ENCODE measurements around the gene FGB.
"Not testable (repeated sequence)": the region's sequence is repeated elsewhere in the genome, so short reads cannot be mapped to it uniquely, and the experiment has no call there.

The FGB gene

DNA sequence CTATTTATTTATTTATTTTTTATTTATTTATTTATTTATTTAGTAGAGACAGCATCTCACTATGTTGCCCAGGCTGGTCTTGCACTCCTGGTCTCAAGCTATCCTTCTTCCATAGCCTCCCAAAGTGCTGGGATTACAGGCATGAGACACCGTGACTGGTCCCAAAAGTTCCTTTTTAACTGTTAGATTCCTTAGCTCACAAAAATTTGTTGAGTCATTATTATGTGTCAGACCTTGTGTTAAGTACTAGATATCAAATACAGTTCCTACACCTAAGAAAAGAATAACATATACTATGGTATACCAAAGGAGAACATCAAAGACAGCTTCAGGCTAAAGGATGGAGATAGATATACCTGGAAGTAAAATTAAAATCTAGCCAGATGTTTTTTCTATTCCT lies 16.1 kb downstream of the FGB start:
- no peak for DNase-seq

DNA sequence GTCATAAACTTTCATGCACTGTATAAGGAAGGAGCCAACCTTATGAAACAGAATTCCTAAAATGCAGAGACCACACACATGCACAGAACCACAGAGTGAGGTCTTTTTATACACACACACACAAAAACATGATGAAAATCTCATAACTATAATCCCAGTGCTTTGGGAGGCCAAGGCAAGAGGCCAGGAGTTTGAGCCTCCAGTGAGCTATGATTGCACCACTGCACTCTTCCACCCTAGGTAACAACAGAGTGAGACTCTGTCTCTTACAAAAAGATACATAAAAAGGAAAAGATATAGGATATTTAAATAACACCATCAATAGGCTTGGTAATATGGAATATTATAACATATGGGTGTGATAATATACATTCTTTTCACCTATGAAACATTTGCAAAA lies 17.1 kb downstream of the FGB start:
- DNase-seq: no peak
- no peak for TF ChIP-seq GATA1 (IDR thresholded peaks at IDR 0.05; ENCODE audit: low read depth, low read length)
- no peak for TF ChIP-seq POLR2A (IDR thresholded peaks at IDR 0.05; ENCODE audit: low read length)

More for the DNA sequence above, 16.1 kb downstream of the FGB start:
- no peak for TF ChIP-seq GATA1 (IDR thresholded peaks at IDR 0.05; ENCODE audit: low read depth, low read length)
- no peak for TF ChIP-seq POLR2A (IDR thresholded peaks at IDR 0.05; ENCODE audit: low read length)

GRCh38 chr4:154582723-154583122 lies 19.9 kb downstream of the FGB start:
- no peak for DNase-seq
- TF ChIP-seq GATA1 (IDR thresholded peaks at IDR 0.05; ENCODE audit: low read depth, low read length): no peak
- no peak for TF ChIP-seq POLR2A (IDR thresholded peaks at IDR 0.05; ENCODE audit: low read length)

DNA sequence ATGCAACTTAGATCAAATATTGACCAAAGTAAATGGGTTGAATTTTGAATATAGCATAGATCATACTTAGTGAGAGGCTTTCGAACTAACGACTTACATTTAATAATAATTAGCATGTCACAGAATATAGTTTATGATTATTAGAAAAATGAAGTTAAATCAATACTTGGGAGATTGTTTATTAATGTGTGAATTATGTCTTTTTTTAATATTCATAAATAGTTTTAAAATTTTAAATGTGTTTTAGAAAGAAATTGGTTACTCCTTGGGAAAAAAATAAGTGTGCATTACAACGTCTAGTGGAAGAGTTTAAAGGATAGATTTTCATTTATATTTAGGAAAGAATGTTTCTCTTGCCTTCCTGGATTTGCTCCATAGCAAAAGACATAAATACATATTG lies 20.4 kb downstream of the FGB start:
- DNase-seq: no peak
- no peak for TF ChIP-seq GATA1 (IDR thresholded peaks at IDR 0.05; ENCODE audit: low read depth, low read length)
- no peak for TF ChIP-seq POLR2A (IDR thresholded peaks at IDR 0.05; ENCODE audit: low read length)

DNA sequence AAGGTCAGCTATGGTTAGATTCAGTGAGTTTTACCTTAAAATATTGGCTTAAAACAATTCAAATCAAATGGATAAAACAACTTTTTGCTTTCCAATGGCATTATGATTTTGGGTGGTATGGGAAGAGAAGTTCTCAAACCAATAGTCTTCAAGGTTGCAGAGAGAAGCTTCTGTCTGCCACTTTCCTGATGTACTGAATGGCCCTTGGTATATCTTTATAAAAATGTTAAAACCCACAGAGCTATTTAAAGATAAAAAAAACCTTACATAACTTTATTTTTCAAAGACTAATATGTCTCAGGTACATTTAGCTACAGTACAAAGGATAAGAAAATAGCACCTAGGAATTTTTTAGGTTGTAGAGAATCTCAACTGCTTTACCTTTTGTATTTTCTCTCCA lies 20.9 kb downstream of the FGB start:
- DNase-seq: no peak
- no peak for TF ChIP-seq GATA1 (IDR thresholded peaks at IDR 0.05; ENCODE audit: low read depth, low read length)
- TF ChIP-seq POLR2A (IDR thresholded peaks at IDR 0.05; ENCODE audit: low read length): no peak

GRCh38 chr4:154584259-154584658 lies 21.4 kb downstream of the FGB start:
- no peak for DNase-seq
- TF ChIP-seq POLR2A (IDR thresholded peaks at IDR 0.05; ENCODE audit: low read length) (no peak), GATA1 (IDR thresholded peaks at IDR 0.05; ENCODE audit: low read depth, low read length) (no peak)

- no peak for DNase-seq
- TF ChIP-seq GATA1 (IDR thresholded peaks at IDR 0.05; ENCODE audit: low read depth, low read length) (no peak), POLR2A (IDR thresholded peaks at IDR 0.05; ENCODE audit: low read length) (no peak)
Observed at GRCh38 chr4:154585369-154586018, 22.7 kb downstream of the FGB start.

GRCh38 chr4:154586296-154587033 lies 23.7 kb downstream of the FGB start:
- no peak for TF ChIP-seq GATA1 (IDR thresholded peaks at IDR 0.05; ENCODE audit: low read depth, low read length)
- TF ChIP-seq POLR2A (IDR thresholded peaks at IDR 0.05; ENCODE audit: low read length): no peak
- DNase-seq: no peak

- no peak for DNase-seq
- TF ChIP-seq POLR2A (IDR thresholded peaks at IDR 0.05; ENCODE audit: low read length) (no peak), GATA1 (IDR thresholded peaks at IDR 0.05; ENCODE audit: low read depth, low read length) (no peak)
Observed at GRCh38 chr4:154588198-154588597, 25.4 kb downstream of the FGB start.

GRCh38 chr4:154589296-154590197 lies 26.7 kb downstream of the FGB start:
- DNase-seq: no peak
- no peak for TF ChIP-seq GATA1 (IDR thresholded peaks at IDR 0.05; ENCODE audit: low read depth, low read length)
- no peak for TF ChIP-seq POLR2A (IDR thresholded peaks at IDR 0.05; ENCODE audit: low read length)

DNA sequence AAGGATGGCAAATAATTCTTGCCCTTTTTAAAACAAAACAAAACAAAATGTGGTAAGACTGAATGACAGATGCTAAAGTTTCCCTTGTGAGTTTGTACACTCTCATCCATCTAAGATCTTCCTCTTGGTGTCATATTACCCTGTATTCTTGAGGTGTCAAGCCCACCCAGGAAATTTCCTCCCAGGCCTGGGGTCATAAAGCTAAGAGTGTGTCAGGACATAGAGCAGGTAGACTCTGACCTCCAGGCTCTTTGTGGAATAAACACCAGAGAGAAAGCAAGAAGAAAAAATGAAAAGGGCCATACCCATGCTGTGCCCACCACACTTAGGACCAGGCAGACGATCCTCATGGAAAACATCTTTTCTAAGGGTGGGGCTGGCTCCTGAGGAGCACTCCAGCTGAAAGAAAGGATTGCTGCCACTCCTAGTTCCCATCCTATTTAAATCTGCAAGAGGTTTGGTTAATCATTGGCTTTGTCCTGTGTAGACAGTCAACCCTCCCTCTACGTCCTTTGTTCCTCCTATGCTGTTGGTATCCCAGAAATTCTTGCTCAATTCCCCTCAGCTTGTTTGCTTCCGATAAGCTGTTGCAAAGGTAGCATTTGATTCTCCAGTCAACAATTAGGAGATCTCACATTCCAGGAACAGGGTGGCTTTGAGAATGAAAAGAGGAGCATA lies 27.7 kb downstream of the FGB start, which contains the start of gene FGA:
Gene FGA, minus strand, starts transcription at position 414 of the 678 bp plus-strand sequence. Its CDS starts 55 bp downstream, at position 359.
- no peak for DNase-seq
- TF ChIP-seq GATA1 (IDR thresholded peaks at IDR 0.05; ENCODE audit: low read depth, low read length) (no peak), POLR2A (IDR thresholded peaks at IDR 0.05; ENCODE audit: low read length) (no peak)

- DNase-seq: no peak
- TF ChIP-seq GATA1 (IDR thresholded peaks at IDR 0.05; ENCODE audit: low read depth, low read length): no peak
- no peak for TF ChIP-seq POLR2A (IDR thresholded peaks at IDR 0.05; ENCODE audit: low read length)
Observed at GRCh38 chr4:154591890-154592289, 29.1 kb downstream of the FGB start.

DNA sequence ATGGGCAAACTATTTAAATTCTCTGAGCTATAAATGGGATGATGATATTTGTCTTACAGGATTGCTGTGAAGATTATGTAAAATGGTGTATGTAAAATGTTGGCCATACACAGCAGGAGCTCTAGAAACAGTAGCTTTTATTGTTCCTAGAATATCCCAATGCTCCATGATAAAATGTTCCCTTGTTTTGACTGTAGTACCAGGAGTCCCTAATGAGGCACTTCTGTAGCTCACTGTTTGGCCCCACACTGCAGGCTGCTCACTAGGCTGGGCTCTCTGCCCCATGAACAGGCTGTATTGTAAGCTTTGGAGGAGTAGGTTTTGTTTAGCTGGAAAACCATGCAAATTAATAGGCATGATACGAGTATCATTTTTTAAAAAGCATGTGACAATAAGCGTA lies 31.1 kb downstream of the FGB start:
- TF ChIP-seq GATA1 (IDR thresholded peaks at IDR 0.05; ENCODE audit: low read depth, low read length) (no peak), POLR2A (IDR thresholded peaks at IDR 0.05; ENCODE audit: low read length) (no peak)
- no peak for DNase-seq

GRCh38 chr4:154594343-154594742 lies 31.5 kb downstream of the FGB start:
- DNase-seq: not testable (repeated sequence)

All from erythroblast (primary cell).